A549 (cell line): ENCODE measurements around the gene ERP44.

Source experiments
- CEBPB ChIP-seq, 2 experiments: fragments of >200 bp in 1 of 2; sonication (Bioruptor Twin) in 1 of 2; formaldehyde crosslinking in 1 of 2; IDR thresholded peaks; 2 replicates each; pipeline ENCODE4 v1.6.1; 2012 to 2016
- ELK1 ChIP-seq: fragments of 150-350 bp; IDR thresholded peaks from 2 replicates; pipeline ENCODE4 v1.6.1; 2014; ENCODE audit warnings: low read depth, mild to moderate bottlenecking, low read length
- POLR2AphosphoS2 ChIP-seq: conservative IDR thresholded peaks from 2 replicates; pipeline ENCODE4 v1.6.1; 2012; ENCODE audit warnings: low read length, improper control_type of control experiment, inconsistent platforms
- ZFP36 ChIP-seq: fragments of 450-650 bp; IDR thresholded peaks from 2 replicates; pipeline ENCODE4 v1.6.1; 2014; ENCODE audit warnings: borderline replicate concordance; ENCODE audit not compliant: partially characterized antibody
- TF ChIP-seq, protein P1 (sequence below): fragments of >200 bp; sonication (Bioruptor Twin); formaldehyde crosslinking; IDR thresholded peaks from 3 replicates; pipeline ENCODE4 v1.5.1; 2016

GRCh38 chr9:100104314-100104713 lies 5.5 kb upstream of the ERP44 start:
- TF ChIP-seq, protein P1, sequence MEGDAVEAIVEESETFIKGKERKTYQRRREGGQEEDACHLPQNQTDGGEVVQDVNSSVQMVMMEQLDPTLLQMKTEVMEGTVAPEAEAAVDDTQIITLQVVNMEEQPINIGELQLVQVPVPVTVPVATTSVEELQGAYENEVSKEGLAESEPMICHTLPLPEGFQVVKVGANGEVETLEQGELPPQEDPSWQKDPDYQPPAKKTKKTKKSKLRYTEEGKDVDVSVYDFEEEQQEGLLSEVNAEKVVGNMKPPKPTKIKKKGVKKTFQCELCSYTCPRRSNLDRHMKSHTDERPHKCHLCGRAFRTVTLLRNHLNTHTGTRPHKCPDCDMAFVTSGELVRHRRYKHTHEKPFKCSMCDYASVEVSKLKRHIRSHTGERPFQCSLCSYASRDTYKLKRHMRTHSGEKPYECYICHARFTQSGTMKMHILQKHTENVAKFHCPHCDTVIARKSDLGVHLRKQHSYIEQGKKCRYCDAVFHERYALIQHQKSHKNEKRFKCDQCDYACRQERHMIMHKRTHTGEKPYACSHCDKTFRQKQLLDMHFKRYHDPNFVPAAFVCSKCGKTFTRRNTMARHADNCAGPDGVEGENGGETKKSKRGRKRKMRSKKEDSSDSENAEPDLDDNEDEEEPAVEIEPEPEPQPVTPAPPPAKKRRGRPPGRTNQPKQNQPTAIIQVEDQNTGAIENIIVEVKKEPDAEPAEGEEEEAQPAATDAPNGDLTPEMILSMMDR: no peak
- TF ChIP-seq ELK1 (no peak), CEBPB (IDR thresholded peaks at IDR 0.05) (no peak), ZFP36 (no peak), POLR2AphosphoS2 (no peak)
